Neural progenitor cell (in vitro differentiated cells): ENCODE results near the gene HM13. TPM values are rescaled to one million over a fixed set of nuclear protein-coding genes. Genes with fewer than 3 reads are reported as not detected.
"Not testable (repeated sequence)": the region's sequence is repeated elsewhere in the genome, so short reads cannot be mapped to it uniquely, and the experiment has no call there.

Experiments used
- DNase-seq: peaks from one replicate; pipeline ENCODE4 v3.0.0-alpha.2; 2016; ENCODE audit warnings: low spot score
- H2AFZ ChIP-seq: fragments of 200-600 bp; sonication (generic); replicated peaks from 2 replicates; pipeline ENCODE4 v1.6.1; 2016; ENCODE audit warnings: antibody characterized with exemption
- H3F3A ChIP-seq: fragments of 200-600 bp; sonication (generic); 2 replicates; pipeline ENCODE4 v1.6.1; 2016; ENCODE audit warnings: antibody characterized with exemption, low read depth
- H3K27ac ChIP-seq: fragments of 200-600 bp; sonication (generic); 2 replicates; pipeline ENCODE4 v1.5.1; 2016; ENCODE audit warnings: mild to moderate bottlenecking
- H3K27me3 ChIP-seq: fragments of 200-600 bp; sonication (generic); 2 replicates; pipeline ENCODE4 v1.6.1; 2016; ENCODE audit warnings: mild to moderate bottlenecking, moderate library complexity
- H3K36me3 ChIP-seq: fragments of 200-600 bp; sonication (generic); 2 replicates; pipeline ENCODE4 v1.5.1; 2016
- H3K4me1 ChIP-seq: fragments of 200-600 bp; sonication (generic); 2 replicates; pipeline ENCODE4 v1.6.1; 2016; ENCODE audit warnings: mixed run types
- H3K4me2 ChIP-seq: fragments of 200-600 bp; sonication (generic); 2 replicates; pipeline ENCODE4 v1.6.1; 2016
- H3K4me3 ChIP-seq: fragments of 200-600 bp; sonication (generic); 2 replicates; pipeline ENCODE4 v1.5.1; 2016
- H3K79me2 ChIP-seq: fragments of 200-600 bp; sonication (generic); 2 replicates; pipeline ENCODE4 v1.6.1; 2016; ENCODE audit warnings: low read depth
- H3K9ac ChIP-seq: fragments of 200-600 bp; sonication (generic); 2 replicates; pipeline ENCODE4 v1.6.1; 2016
- H3K9me3 ChIP-seq: fragments of 200-600 bp; sonication (generic); 2 replicates; pipeline ENCODE4 v1.5.1; 2016; ENCODE audit warnings: low read depth
- H4K20me1 ChIP-seq: fragments of 200-600 bp; sonication (generic); 2 replicates; pipeline ENCODE4 v1.6.1; 2016; ENCODE audit warnings: low read depth
- H3K27ac Mint-ChIP-seq: 3 replicates; pipeline ENCODE4 v1.8.0; 2021; ENCODE audit warnings: mixed read lengths
- H3K27me3 Mint-ChIP-seq: 2 replicates; pipeline ENCODE4 v1.8.0; 2022; ENCODE audit warnings: low read depth, mild to moderate bottlenecking, inconsistent platforms, moderate library complexity, mixed read lengths; ENCODE audit not compliant: insufficient read depth
- H3K36me3 Mint-ChIP-seq: 3 replicates; pipeline ENCODE4 v1.8.0; 2021; ENCODE audit warnings: mixed read lengths
- H3K4me1 Mint-ChIP-seq: 3 replicates; pipeline ENCODE4 v1.8.0; 2021; ENCODE audit warnings: mixed read lengths
- H3K4me3 Mint-ChIP-seq: 3 replicates; pipeline ENCODE4 v1.8.0; 2021; ENCODE audit warnings: mild to moderate bottlenecking, moderate library complexity, mixed read lengths
- H3K9me3 Mint-ChIP-seq: 3 replicates; pipeline ENCODE4 v1.8.0; 2020; ENCODE audit warnings: mixed read lengths
- CTCF ChIP-seq: fragments of 200-600 bp; sonication (generic); IDR thresholded peaks from 2 replicates; pipeline ENCODE4 v1.5.1; 2017; ENCODE audit warnings: antibody characterized with exemption, mild to moderate bottlenecking
- EZH2 ChIP-seq: fragments of 200-600 bp; sonication (generic); IDR thresholded peaks from 2 replicates; pipeline ENCODE4 v1.6.1; 2017; ENCODE audit warnings: antibody characterized with exemption, mild to moderate bottlenecking, moderate library complexity
- EZH2phosphoT487 ChIP-seq: fragments of 200-600 bp; sonication (generic); IDR thresholded peaks from 2 replicates; pipeline ENCODE4 v1.6.1; 2017; ENCODE audit warnings: antibody characterized with exemption
- total RNA-seq: library from RNA; depleted of rRNA; stranded (reverse); fragments of >200 nt; gene quantifications from 2 replicates; pipeline ENCODE4 v1.2.3, GENCODE V29; 2015; ENCODE audit warnings: low replicate concordance

Gene HM13
- total RNA-seq, 1 donor from 2014 or later = 46.2 TPM

DNA sequence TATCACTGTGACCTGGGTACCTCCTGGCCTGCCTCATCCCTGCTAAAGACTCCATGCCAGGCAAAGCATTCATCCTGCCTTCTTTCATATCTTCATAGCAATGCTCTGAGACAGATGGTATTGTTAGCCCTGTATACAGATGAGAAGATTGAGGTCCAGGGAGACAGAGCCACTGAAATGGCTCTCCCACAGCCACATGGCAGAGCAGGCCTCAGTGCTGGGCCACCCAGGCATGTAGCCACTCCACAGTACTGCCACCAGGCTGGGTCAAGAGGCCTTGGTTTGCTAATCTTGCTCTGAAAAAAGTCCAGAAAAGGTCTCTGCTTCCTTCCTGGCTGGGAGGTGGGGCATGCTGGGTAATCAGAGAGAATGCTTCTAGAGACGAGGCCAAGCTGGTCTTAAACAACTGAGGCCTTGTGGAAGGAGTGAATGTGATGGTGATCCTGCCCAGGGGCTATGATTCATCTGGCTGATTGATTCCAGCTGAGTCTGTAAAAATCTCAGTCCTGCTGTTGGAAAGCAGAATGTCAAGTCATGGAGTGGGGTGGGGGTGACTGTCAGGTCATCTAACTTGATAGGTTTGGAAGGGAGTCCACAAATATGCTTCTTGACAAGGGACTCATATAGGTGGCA, 29.8 kb downstream of the HM13 start:
- no peaks in the 10 kb centered on the region for H3K36me3 ChIP-seq
- peaks cover 22% of the 10 kb centered on the region for H3K4me1 Mint-ChIP-seq
- no peak overlapping the region for H3K4me2 ChIP-seq
- H3K36me3 Mint-ChIP-seq = peaks cover 13% of the 10 kb centered on the region
- peaks cover 8% of the 10 kb centered on the region for H3K27me3 Mint-ChIP-seq
- no peak overlapping the region for H3K4me3 Mint-ChIP-seq
- H3K4me1 ChIP-seq = peaks cover 11% of the 10 kb centered on the region
- H3K9me3 ChIP-seq = no peaks in the 10 kb centered on the region
- H4K20me1 ChIP-seq = no peaks in the 10 kb centered on the region
- no peak overlapping the region for H3K9ac ChIP-seq
- H3K9me3 Mint-ChIP-seq = no peaks in the 10 kb centered on the region
- H3K27ac ChIP-seq = no peak overlapping the region
- no peaks in the 10 kb centered on the region for H3K27me3 ChIP-seq
- H3K4me3 ChIP-seq = no peak overlapping the region
- no peak for DNase-seq
- H3K27ac Mint-ChIP-seq = peak overlapping the region; percentile 46
- peaks cover 22% of the 10 kb centered on the region for H3K79me2 ChIP-seq
- TF ChIP-seq EZH2 = no peak
- TF ChIP-seq EZH2phosphoT487 = no peak
- no peak for TF ChIP-seq CTCF
- peaks cover 14% of the 10 kb centered on the region for H3F3A ChIP-seq
- H2AFZ ChIP-seq = no peak overlapping the region

- no peak for TF ChIP-seq EZH2phosphoT487
- no peak for TF ChIP-seq CTCF
- TF ChIP-seq EZH2 = no peak
- peak overlapping the region; percentile 46 for H3K27ac Mint-ChIP-seq
- peaks cover 13% of the 10 kb centered on the region for H3K36me3 Mint-ChIP-seq
- Histone ChIP-seq H3K27me3 (no peaks in the 10 kb centered on the region), H3K4me1 (peaks cover 11% of the 10 kb centered on the region), H3K79me2 (peaks cover 22% of the 10 kb centered on the region), H4K20me1 (no peaks in the 10 kb centered on the region), H3K36me3 (no peaks in the 10 kb centered on the region), H3K9me3 (no peaks in the 10 kb centered on the region), H3K4me2 (no peak overlapping the region), H3K27ac (no peak overlapping the region), H3F3A (peaks cover 14% of the 10 kb centered on the region), H3K4me3 (no peak overlapping the region), H3K9ac (no peak overlapping the region), H2AFZ (no peak overlapping the region)
- no peaks in the 10 kb centered on the region for H3K9me3 Mint-ChIP-seq
- DNase-seq = no peak
- peaks cover 10% of the 10 kb centered on the region for H3K27me3 Mint-ChIP-seq
- H3K4me3 Mint-ChIP-seq = no peak overlapping the region
- H3K4me1 Mint-ChIP-seq = peaks cover 22% of the 10 kb centered on the region
These were observed 30.4 kb downstream of the HM13 start for GRCh38 chr20:31544600-31544999.

GRCh38 chr20:31545621-31546040, 31.4 kb downstream of the HM13 start:
- not testable (repeated sequence) for H3K36me3 ChIP-seq

DNA sequence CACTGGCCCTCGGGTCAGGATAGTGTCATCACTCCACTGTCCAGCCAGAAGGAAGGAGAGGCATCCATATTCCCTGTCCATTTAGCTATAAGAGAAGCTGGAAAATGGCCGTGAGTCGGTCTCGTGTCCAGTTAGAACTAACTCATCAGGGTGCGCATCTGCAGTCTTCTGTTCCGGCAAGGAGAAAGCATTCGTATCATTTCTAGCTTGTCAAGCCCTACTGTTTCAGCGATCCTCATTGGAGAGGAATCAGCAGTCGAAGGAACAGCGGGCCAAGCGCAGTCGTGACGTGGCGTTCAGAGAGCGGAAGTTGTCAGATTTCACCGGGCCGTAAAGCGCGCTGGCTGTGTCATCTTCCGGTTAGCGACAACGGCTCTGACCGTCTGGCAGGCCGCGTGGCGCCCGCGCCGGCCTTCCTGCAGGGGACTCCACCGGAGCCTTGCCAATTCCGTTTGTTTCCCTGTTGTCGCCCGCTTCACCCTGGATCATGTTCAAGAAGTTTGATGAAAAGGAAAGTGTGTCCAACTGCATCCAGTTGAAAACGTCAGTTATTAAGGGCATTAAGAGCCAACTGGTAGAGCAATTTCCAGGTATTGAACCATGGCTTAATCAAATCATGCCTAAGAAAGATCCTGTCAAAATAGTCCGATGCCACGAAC, 32.9 kb downstream of the HM13 start:
- Mint-ChIP-seq H3K27me3 (peaks cover 8% of the 10 kb centered on the region), H3K4me1 (peaks cover 22% of the 10 kb centered on the region), H3K27ac (peak overlapping the region; percentile 98), H3K4me3 (peak overlapping the region; percentile 96), H3K36me3 (peaks cover 25% of the 10 kb centered on the region), H3K9me3 (no peaks in the 10 kb centered on the region)
- Histone ChIP-seq H3F3A (peaks cover 14% of the 10 kb centered on the region), H3K27me3 (no peaks in the 10 kb centered on the region), H3K79me2 (peaks cover 22% of the 10 kb centered on the region), H3K4me1 (peaks cover 11% of the 10 kb centered on the region), H3K4me3 (peak overlapping the region; percentile 54), H2AFZ (no peak overlapping the region), H3K27ac (peak overlapping the region; percentile 72), H3K9ac (peak overlapping the region; percentile 71), H3K4me2 (peak overlapping the region; percentile 77), H3K36me3 (no peaks in the 10 kb centered on the region), H4K20me1 (no peaks in the 10 kb centered on the region), H3K9me3 (no peaks in the 10 kb centered on the region)
- peak; percentile 91 for DNase-seq
- no peak for TF ChIP-seq EZH2phosphoT487
- no peak for TF ChIP-seq EZH2
- TF ChIP-seq CTCF = peak; percentile 14

More at GRCh38 chr20:31545621-31546040, 31.4 kb downstream of the HM13 start:
- Histone ChIP-seq H3F3A (peaks cover 14% of the 10 kb centered on the region), H3K4me1 (peaks cover 11% of the 10 kb centered on the region), H3K4me2 (peak overlapping the region; percentile 44), H3K79me2 (peaks cover 22% of the 10 kb centered on the region)
- peak; percentile 31 for DNase-seq
- not testable (repeated sequence) for H3K9ac ChIP-seq, H2AFZ ChIP-seq, H4K20me1 ChIP-seq, H3K27me3 ChIP-seq, H3K9me3 Mint-ChIP-seq, H3K9me3 ChIP-seq, H3K27ac ChIP-seq, H3K4me3 ChIP-seq
- Mint-ChIP-seq H3K27me3 (peaks cover 10% of the 10 kb centered on the region), H3K36me3 (peaks cover 17% of the 10 kb centered on the region), H3K4me1 (peaks cover 22% of the 10 kb centered on the region), H3K4me3 (peak overlapping the region; percentile 30), H3K27ac (peak overlapping the region; percentile 23)
